Hepatic stellate cell (primary cell): Measurements from ENCODE around the gene RPS14.
"Not testable (repeated sequence)": the region's sequence is repeated elsewhere in the genome, so short reads cannot be mapped to it uniquely, and the experiment has no call there.

Experiments used
- DNase-seq: peaks from one replicate; pipeline ENCODE4 v3.0.0; 2011; ENCODE audit warnings: low spot score

The RPS14 gene

DNA sequence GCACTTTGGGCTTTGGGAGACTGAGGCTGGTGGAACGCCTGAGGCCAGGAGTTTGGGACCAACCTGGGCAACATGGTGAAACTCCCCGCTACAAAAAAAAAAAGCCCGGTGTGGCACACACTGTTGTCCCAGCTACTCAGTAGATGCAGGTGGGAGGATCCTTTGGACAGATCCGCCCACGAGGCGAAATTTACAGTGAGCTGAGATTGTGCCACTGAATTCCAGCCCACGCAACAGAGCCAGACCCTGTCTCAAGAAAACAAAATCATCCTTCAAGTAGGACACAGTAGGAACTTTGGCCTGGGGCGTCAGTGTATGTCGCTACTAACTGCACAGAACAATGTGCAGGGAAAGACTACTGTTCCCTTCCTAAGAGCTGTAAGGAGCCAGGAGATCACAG, 4.8 kb downstream of the RPS14 start:
- DNase-seq, result no peak

DNA sequence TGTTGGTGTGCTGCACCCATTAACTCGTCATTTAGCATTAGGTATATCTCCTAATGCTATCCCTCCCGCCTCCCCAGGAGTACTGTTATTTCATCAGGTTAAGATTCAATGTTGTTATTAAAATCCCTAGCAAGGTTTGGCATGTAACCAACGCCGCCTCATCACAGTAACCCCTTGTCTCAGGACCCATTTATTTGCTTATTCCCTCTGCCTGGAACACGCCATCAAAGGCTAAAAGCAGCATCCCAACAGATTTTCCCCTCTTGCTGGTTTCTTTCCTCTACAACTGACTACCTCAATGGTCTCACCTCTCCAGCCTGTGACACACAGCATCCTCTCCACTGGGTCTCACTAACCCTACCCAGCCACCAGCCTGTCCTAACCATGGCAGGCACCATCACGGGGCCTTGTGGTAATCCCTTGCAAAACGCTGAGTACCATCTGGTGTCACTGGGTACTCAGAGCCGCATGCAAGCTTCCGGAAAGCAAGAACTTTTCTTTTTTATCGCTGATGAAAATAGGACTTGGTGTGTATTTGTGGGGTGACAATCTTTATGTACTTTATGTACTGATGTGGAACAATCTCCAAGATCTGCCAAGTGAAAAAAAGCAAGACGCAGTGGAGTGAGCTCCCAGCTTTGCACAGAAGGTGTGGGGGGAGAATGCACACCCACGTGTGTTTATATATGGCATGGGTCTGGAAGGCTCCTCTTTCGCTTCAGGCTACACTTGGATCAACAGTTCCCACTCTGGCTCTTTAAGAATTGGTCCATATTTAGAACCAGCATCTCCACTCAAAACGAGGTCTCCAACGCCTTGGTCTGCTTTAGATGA, 6.1 kb downstream of the RPS14 start:
- no peak for DNase-seq

DNA sequence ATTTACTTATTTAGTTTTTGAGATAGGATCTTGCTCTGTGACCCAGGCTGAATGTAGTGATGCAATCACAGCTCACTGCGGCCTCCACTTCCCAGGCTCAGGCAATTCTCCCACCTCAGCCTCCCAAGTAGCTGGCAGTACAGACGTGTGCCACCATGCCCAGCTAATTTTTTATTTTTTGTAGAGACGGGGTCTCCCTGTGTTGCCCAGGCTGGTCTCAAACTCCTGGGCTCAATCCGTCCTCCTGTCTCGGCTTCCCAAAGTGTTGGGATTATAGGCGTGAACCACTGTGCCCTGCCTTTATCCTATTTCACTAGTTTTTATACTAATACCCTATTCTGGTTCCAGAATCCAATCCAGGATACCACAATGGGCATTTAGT, 6.8 kb downstream of the RPS14 start:
- DNase-seq, result no peak

DNA sequence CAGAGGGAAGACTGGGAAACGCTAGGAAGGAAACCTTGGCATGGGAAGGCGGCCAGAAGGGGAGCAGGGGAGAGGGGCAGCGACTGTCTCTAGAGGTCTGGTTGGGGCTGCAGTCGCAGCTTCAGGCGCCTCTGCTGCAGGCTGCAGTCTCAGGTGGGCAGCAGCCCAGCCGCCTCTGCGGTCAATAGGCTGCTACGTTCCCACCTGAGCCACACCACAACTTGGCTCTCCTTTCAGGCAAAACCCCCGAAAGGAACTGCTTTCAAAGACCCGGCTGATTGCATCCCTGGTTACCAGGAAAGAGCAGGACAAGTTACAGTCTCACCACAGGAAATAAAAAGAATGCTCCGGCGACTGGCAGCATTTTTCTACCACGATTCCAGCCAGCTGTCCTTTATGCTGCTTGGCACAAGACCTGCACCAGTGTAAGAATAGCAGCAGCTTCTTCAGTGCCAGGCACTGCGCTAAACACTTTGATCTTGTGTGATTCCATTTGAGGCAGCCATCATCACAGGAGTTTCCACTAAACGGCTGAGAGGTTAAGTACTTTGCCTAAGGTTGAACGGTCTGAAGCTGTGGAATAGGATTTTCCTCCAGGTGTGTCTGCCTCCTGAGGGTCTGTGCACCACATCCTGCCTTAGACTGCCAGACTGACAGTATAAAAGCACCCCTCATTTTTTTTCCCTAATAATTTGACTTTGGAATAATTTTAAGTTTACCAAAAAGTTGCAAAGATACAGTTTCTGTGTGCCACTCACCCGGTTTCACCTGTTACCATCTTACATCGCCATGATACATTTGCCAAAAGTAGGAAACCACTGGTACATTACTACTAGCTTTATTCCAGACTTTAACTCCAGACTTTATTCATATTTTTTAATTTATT, 7.5 kb downstream of the RPS14 start:
- DNase-seq, result no peak

DNA sequence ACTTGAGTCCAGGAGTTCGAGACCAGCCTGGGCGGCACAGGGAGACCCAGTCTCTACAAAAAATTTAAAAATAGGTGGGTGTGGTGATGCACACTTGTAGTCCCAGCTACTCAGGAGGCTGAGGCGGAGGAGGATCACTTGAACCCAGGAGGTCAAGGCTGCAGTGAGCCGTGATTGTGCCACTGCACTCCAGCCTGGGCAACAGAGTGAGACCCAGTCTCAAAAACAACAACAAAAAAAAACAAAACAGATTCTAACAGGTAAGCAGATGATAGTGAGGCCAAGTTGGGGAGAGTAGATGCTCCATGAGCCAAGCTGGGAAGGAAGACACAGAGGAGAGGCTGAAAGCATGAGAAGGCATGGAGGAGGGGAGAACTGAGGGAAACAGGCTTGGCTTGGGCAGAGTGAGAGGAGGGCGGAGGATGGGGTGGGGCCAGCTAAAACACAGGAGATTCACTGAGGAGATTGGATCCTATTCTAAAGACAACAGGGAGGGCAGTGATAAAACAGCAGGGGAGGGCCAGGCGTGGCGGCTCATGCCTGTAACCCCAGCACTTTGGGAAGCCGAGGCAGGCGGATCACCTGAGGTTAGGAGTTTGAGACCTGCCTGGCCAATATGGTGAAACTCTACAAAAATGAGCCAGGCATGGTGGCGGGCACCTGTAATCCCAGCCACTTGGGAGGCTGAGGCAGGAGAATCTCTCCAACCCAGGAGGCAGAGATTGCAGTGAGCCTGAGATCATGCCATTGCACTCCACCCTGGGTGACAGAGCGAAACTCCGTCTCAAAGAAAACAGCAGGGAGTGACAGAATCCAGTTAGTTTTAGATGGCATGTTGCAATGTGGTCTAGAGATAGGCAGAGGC, 8.4 kb downstream of the RPS14 start:
- DNase-seq, result no peak

DNA sequence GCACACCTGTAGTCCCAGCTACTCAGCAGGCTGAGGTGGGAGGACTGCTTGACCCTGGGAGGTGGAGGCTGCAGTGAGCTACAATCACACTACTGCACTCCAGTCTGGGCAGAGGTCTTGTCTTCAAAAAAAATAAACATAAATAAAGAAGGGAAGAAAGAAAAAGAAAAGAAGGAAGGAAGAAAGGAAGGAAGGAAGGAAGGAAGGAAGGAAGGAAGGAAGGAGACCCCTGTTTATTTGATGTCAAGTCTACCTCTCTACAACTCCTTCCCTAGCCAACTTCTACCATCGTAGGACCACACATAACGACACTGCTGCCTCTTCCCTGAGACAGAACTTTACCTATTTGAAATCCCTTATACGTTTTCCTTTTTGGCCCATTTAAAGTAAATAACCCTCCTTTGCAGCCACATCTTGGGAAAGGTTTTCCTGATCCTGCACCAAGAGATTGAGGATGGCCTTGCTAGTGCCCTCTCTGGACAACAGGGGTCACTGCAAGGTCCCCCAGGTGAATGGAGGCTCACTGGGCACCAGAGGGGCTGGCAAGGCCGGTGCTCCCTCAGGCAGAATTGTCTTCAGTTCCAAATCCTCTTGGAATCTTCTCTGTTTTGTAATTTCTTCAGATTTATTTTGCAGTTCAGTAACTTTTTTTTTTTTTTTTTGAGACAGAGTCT, 10.5 kb downstream of the RPS14 start:
- peak; percentile 57 for DNase-seq

DNA sequence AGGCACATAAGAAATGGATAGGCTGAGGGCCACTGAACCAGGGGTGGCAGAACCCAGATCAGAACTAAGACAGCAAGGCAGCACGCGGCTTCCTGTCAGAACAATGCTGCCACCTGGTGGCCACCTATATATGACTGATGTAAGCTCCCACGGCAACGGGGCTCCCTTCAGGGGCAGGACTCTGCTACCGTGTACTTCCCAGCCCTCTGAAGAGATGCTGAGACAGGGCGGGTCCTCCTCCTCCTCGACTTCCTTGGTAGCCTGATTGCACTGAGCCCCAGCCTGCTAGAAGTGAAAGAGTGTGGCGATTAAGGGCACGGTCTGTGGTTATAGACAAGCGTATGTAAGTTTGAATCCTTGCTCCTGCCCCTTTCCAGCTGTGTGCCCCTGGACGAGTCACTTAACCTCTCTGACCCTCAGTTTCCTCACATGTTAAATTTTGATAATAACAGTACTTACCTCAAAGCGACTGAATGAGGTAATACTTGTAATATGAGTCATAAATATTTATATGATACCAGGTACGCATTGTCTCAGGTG, 13.3 kb downstream of the RPS14 start:
- peak; percentile 90 for DNase-seq

DNA sequence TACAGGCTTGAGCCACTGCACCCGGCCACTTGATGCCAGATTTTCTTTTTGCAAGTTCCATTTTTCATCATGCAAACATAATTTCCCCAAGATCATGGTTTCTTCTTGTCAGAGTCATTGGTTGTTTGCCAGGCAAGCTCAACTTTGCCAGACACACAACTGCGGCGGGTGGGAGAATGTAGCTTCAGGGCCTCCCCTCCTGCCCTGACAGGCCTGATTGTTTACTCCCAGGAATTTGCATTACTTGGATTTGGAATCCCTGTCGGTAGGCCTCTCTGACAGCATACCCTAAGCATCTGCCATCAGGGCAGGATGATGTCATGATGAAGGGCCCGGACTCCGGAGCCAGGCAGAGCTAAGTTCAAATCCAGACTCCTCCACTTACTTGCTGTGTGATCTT, 15.1 kb downstream of the RPS14 start:
- peak; percentile 94 for DNase-seq

DNA sequence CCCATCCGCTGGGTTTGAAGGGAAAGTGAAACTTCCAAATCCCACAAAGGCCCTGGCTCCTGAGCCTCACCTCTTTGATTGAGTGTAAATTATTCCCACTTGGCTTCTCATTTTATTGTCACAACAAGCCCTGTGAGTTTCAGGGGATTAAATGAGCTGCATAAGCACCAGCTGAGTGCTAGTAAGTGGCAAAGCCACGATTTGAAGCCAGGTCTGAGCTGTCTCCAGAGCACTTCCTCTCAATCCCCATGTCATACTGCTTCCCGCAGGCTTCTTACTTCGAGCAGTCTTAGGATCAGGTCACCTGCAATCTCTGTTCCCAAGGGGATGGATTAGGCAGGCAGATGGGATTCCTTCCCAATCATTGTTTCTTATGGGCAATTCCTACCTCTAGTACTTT, 18.0 kb downstream of the RPS14 start:
- no peak for DNase-seq

DNA sequence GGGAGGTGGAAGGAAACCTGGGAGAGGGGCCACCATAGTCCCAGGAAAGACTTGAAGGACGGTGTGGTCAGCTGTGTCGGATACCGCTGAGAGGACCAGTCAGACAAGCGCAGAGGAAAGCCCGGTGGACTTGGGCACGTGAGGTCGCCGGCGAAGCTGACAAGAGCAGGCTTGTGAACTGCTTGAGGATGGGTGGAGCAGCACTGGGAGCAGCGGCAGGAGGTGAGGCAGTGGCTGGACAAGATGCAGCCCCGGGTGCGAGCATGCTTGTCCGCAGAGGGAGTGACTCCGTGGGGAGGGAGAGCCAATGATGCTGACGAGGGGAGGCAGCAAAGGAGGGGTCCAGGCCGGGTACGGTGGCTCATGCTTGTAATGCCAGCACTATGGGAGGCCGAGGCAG, 18.5 kb downstream of the RPS14 start:
- DNase-seq, result no peak

DNA sequence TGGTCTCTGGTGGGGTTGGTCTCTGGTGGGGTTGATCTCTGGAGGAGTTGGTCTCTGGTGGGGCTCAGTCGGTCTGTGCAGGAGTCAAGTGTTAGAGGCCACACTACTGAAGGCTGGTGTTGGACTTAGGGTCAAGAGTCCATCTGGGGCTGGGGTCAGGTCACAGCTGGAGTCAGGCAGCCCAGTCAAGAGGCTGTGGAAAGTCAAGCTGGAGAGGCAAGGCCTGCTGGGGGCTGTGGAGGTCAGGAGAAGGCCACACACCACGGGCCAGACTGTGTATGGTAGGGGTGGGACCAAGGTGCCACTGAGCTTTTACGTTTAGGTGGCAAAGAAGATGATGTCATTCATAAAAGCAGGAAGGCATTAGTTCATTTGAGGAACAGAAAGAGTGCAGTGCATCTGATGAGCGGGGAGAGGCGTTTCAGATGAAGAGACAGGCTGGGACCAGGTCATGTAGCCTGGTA, 20.1 kb downstream of the RPS14 start:
- no peak for DNase-seq

DNA sequence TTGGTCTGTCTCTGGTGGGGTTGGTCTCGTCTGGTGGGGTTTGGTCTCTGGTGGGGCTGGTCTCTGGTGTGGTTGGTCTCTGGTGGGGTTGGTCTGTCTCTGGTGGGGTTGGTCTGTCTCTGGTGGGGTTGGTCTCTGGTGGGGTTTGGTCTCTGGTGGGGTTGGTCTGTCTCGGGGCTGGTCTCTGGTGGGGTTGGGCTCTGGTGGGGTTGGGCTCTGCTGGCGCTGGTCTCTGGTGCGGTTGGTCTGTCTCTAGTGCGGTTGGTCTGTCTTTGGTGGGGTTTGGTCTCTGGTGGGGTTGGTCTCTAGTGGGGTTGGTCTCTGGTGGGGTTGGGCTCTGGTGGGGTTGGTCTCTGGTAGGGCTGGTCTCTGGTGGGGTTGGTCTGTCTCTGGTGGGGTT, 20.6 kb downstream of the RPS14 start:
- no peak for DNase-seq

DNA sequence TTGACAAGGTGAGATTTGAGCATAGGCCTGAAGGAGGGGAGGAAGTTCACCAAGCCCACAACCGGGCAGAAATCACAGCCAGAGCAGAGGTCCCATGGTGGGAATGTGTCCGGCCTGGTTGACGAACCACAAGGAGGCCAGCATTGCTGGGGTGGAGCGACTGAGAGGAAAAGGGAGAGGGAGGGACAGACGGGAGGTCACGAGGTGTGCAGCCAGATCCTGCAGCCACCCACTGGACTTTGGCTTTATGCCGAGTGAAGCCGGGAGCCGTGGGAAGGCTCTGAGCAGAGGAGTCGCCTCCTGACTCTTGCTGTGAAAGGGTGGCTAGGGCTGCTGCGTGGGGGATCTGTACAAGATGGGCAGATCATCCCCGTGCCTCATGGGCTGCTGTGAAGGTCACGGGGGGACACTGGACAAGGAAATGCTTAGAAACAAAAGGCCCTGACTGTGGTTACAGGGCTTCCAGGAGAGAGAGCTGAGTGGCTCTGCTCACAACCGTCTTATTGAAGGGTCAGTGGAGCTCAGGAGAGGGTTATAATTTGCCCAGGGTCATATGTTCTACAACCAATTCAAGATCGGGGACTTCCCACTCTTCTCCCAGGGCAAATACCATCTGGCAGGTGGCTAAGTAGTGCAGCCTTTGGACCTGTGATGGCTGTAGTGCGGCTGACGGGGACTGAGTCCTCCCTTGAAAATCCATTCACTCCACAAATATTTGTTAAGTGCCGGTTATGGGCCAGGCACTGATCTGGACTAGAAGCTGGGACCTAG, 21.2 kb downstream of the RPS14 start:
- DNase-seq, result peak; percentile 49

DNA sequence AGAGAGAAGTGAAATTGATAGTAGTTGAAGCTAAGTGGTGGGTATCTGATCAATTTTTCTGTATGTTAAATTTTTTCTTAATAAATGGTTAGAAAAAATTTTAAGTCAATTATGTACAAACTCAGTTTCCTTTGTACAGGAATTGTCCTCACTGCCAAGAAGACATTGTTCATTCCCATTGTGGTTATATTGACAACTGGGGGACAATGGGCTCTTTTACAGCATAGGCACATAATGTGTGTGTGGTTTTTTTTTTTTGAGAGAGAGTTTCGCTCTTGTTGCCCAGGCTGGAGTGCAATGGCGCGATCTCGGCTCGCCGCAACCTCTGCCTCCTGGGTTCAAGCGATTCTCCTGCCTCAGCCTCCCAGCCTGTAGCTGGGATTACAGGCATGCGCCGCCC, 23.4 kb downstream of the RPS14 start:
- DNase-seq, result not testable (repeated sequence)

DNA sequence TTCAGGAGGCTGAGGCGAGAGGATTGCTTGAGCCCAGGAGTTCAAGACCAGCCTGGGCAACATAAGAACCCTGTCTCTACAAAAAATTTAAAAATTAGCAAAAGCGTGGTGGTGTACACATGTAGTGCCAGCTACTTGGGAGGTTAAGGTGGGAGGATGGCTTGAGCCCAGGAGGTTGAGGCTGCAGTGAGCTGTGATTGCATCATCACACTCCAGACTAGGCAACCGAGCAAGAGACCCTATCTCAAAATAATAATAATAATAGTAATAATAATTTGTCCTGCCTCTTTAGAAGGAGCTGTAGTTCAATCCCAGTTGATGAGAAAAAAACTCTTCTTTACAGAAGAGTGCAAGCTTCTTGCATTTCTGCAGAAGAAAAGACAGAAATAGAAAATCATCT, 26.8 kb downstream of the RPS14 start:
- DNase-seq, result no peak

DNA sequence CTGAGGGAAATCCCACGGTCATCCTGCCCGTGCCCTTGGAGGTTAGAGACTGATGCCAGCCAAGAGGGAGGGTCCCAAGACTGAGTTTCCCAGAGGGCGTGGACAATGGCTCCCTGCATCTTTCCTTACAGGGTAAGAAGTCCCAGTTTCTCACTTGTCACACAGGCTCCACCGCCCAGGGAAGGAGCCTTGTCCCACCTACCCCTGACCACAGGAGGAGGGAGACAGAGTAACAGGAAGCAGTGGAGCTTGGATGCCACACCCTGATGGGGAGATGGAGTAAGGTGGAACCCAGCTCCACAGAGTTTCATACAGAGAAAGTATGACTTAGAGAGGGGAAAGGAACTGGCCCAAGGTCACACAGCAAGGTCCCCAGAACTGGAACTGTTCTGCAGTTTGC, 27.5 kb downstream of the RPS14 start:
- no peak for DNase-seq

DNA sequence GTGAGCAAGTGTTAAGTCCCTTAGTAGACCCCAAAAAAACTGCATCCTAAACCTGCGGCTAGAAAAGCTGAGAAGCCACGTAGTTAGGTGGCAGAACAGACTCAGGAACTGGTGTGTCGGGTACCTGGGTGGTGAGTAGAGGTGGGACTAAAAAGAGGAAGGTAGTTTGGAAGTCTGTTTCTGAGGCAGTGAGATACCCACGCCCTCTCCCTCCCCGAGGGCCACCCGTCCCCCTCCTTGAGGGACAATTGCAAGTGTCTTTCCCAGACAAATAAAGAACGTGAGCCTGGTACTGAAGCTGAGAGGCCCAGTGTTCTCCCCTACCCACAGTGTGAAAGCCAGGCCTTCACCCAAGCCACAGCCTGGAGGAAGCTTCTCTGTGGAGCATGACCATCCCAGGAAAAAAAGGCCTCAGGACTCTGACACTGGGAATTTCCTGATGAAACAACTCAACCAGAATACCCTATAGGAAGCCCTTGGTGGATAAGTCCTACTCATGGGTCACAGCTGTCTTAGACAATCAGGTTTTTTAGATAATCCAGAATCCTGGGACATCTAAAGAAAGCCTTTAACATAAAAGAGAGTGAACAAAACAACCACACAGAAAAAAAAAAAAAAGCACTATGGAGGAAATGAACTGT, 29.8 kb downstream of the RPS14 start:
- DNase-seq, result no peak

DNA sequence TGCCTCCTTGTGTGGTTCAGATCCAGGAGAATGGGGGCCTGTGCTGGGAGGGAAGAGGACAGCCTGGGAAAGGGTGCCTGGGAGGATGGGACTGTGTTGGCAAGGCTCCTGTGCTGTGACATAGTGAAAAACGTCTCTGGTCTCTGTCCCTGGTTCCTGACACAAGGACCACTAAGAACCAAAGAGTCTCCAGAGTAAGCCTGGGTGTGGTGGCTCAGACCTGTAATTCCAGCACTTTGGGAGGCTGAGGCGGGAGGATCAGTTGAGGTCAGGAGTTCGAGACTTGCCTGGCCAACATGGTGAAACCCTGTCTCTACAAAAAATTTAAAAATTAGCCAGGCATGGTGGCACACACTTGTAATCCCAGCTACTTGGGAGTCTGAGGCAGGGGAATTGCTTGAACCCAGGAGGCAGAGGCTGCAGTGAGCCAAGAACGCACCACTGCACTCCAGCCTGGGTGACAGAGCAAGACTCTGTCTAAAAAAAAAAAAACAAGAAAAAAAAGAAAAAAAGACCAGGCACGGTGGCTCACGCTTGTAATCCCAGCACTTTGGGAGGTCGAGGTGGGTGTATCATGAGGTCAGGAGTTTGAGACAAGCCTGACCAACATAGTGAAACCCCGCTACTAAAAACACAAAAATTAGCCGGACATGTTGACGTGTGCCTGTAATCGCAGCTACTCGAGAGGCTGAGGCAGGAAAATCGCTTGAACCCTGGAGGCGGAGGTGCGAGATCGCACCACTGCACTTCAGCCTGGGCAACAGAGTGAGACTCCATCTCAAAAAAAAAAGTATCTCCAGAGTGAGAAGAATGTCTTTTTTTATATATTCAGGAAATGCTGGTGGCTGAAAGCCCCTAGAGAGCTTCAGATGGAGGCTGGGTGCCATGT, 35.4 kb downstream of the RPS14 start:
- DNase-seq, result not testable (repeated sequence)
